MCF 10A (cell line): ENCODE results near the gene TFG. TPM values are rescaled to one million over a fixed set of nuclear protein-coding genes. Genes with fewer than 3 reads are reported as not detected.

Experiments
- BruUV-seq: library from RNA; stranded (reverse); fragments of 400-500 nt; replicated peaks from 2 replicates; lab custom pipeline; 2021; lab: Mats Ljungman, UMichigan
- CTCF ChIA-PET: fragments of 300-600 bp; sonication (Branson Sonifier 250); formaldehyde crosslinking; extraction: SDS; loops from one replicate; lab custom pipeline; 2021; ENCODE audit warnings: antibody characterized with exemption, inconsistent platforms; lab: Yijun Ruan, JAX
- POLR2A ChIA-PET: fragments of 300-600, 350-650 bp; sonication (Branson Sonifier 250); formaldehyde crosslinking; extraction: SDS; loops from one replicate; lab custom pipeline; 2020; ENCODE audit warnings: antibody characterized with exemption, inconsistent platforms; lab: Yijun Ruan, JAX
- DNase-seq: peaks from one replicate; pipeline ENCODE4 v3.0.0-alpha.2; 2018; ENCODE audit not compliant: unreplicated experiment
- H3K27ac Mint-ChIP-seq: one replicate; pipeline ENCODE4 v1.8.0; 2022; ENCODE audit warnings: mild to moderate bottlenecking, low read depth, mixed read lengths; ENCODE audit not compliant: unreplicated experiment
- H3K27me3 Mint-ChIP-seq: one replicate; pipeline ENCODE4 v1.8.0; 2022; ENCODE audit warnings: mixed read lengths; ENCODE audit not compliant: insufficient read depth, unreplicated experiment
- H3K36me3 Mint-ChIP-seq: one replicate; pipeline ENCODE4 v1.8.0; 2022; ENCODE audit warnings: mild to moderate bottlenecking, moderate library complexity, mixed read lengths; ENCODE audit not compliant: insufficient read depth, unreplicated experiment
- H3K4me1 Mint-ChIP-seq: one replicate; pipeline ENCODE4 v1.8.0; 2022; ENCODE audit warnings: mixed read lengths; ENCODE audit not compliant: insufficient read depth, unreplicated experiment
- H3K4me3 Mint-ChIP-seq: one replicate; pipeline ENCODE4 v1.8.0; 2022; ENCODE audit warnings: mild to moderate bottlenecking, moderate library complexity, mixed read lengths; ENCODE audit not compliant: unreplicated experiment
- H3K9me3 Mint-ChIP-seq: one replicate; pipeline ENCODE4 v1.8.0; 2022; ENCODE audit warnings: mixed read lengths; ENCODE audit not compliant: unreplicated experiment
- intact Hi-C: fragments of 100-400 bp; cut with micrococcal nuclease; formaldehyde crosslinking; loops from 2 replicates; pipeline ENCODE4 v1.14.1; 2022
- total RNA-seq: library from RNA; stranded (reverse); gene quantifications from 2 replicates; pipeline ENCODE4 v1.2.3, GENCODE V29; 2022
- TF ChIP-seq, protein P1 (sequence below): fragments of 200-600 bp; IDR thresholded peaks from one replicate; pipeline ENCODE4 v1.8.0; 2022; ENCODE audit warnings: antibody characterized with exemption, mild to moderate bottlenecking; ENCODE audit not compliant: unreplicated experiment

TFG gene
- total RNA-seq, 1 experiment from 2014 or later = 168 TPM

DNA sequence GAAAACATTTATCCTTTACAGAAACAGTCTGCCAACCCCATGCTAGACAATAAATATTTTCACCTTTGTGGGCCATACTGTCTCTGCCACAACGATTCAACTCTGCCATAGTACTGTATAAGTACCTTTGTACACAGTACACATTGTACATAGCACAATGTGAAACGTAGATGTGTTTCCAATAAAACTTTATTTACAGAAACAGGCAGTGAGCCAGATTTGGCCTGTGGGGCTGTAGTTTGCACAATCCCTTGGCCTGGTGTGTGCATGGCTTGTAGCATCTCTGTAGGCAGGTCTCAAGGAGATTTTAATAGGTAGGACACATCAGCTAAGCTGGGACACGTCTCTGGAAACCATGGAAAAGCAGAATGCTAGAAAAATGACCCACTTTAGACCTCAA, 74.3 kb downstream of the TFG start:
- Mint-ChIP-seq H3K9me3 (peaks cover 5% of the 10 kb centered on the region), H3K4me1 (no peaks in the 10 kb centered on the region), H3K36me3 (no peaks in the 10 kb centered on the region), H3K27me3 (no peaks in the 10 kb centered on the region), H3K4me3 (no peak overlapping the region), H3K27ac (no peak overlapping the region)
- DNase-seq = no peak
- no TSS peak for BruUV-seq
- intact Hi-C loops = no loop called here
- CTCF ChIA-PET = no interaction called here
- POLR2A ChIA-PET = no interaction called here
- TF ChIP-seq, protein P1, sequence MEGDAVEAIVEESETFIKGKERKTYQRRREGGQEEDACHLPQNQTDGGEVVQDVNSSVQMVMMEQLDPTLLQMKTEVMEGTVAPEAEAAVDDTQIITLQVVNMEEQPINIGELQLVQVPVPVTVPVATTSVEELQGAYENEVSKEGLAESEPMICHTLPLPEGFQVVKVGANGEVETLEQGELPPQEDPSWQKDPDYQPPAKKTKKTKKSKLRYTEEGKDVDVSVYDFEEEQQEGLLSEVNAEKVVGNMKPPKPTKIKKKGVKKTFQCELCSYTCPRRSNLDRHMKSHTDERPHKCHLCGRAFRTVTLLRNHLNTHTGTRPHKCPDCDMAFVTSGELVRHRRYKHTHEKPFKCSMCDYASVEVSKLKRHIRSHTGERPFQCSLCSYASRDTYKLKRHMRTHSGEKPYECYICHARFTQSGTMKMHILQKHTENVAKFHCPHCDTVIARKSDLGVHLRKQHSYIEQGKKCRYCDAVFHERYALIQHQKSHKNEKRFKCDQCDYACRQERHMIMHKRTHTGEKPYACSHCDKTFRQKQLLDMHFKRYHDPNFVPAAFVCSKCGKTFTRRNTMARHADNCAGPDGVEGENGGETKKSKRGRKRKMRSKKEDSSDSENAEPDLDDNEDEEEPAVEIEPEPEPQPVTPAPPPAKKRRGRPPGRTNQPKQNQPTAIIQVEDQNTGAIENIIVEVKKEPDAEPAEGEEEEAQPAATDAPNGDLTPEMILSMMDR = no peak

DNA sequence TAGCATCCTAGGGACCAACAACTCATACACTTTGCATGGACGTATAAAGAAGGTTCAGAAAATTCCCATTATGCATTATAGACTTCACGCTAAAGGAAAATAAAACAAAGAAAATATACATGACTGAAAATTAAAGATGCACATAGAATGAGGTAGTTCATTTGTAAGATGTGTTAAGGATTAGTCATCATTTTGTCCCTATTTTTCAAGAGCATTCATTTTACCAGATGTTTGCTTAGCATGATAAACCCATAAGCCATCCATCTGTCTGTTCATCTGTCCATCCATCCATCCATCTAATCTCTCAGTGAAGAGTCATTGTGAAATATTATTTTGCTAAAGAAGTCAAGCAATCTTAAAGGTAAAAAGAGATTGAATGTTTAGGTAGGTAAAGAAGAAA, 80.3 kb downstream of the TFG start:
- intact Hi-C loops = no loop called here
- Mint-ChIP-seq H3K4me1 (no peaks in the 10 kb centered on the region), H3K27me3 (no peaks in the 10 kb centered on the region), H3K36me3 (no peaks in the 10 kb centered on the region), H3K4me3 (no peak overlapping the region), H3K27ac (no peak overlapping the region), H3K9me3 (peaks cover 5% of the 10 kb centered on the region)
- no peak for DNase-seq
- TF ChIP-seq, protein P1 = no peak
- CTCF ChIA-PET = no interaction called here
- POLR2A ChIA-PET = no interaction called here
- no TSS peak for BruUV-seq

DNA sequence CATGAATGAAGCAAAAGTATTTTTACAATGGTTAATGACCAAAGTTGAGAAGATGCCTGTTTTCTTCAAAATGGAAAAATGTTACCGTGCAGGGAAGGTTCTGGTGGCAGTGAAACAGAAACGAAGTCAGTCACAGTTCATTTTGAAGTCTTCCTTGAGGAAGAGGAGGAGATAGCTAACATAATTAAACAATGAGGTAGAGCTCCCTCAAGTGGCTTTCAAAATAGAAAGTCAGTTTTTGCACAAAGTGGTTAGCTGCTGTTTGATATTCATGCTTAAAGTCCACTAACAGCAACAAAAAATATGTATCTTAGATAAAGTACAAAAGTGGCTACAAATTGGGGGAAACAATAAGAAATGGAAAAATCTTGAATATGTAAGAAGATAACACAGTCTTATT, 87.3 kb downstream of the TFG start:
- TF ChIP-seq, protein P1 = peak; percentile 28
- Mint-ChIP-seq H3K4me1 (peaks cover 7% of the 10 kb centered on the region), H3K9me3 (no peaks in the 10 kb centered on the region), H3K27me3 (no peaks in the 10 kb centered on the region), H3K4me3 (no peak overlapping the region), H3K27ac (no peak overlapping the region), H3K36me3 (no peaks in the 10 kb centered on the region)
- ChIA-PET POLR2A (interaction anchor here (0.7 to 1.2 kb wide), 3 partner anchors 38 to 546 kb away, joined by 3 read pairs; no protein-coding TSS in a partner anchor), CTCF (interaction anchor here (0.6 to 2.1 kb wide), 29 partner anchors 8 to 422 kb away, joined by 3 to 8 read pairs (median 4); partner anchors contain the start of gene TFG)
- BruUV-seq = no TSS peak
- intact Hi-C loops = loop anchor here (1.0 kb wide), 2 partner anchors 194 to 333 kb away; no protein-coding TSS in a partner anchor
- peak; percentile 45 for DNase-seq

DNA sequence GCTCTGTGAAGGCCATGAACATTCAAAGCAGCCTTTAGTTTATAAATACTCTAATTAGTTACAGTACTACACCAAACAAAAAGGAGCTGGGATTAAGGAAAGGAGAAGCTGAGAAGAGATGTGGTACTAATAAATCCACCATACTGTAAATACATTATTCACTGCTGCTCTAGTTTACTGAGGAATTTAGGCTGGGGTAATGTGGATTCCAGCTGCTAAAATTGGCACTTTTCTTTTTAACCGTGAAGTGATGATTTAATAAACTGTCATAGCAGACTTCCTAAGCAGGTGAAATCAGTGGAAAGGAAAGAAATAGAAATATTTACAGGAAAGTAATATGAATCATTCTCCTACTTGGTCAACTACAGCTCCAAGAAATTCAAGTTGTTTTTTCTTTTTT, 88.7 kb downstream of the TFG start:
- Mint-ChIP-seq H3K27ac (no peak overlapping the region), H3K4me3 (no peak overlapping the region), H3K9me3 (no peaks in the 10 kb centered on the region), H3K27me3 (no peaks in the 10 kb centered on the region), H3K4me1 (peaks cover 7% of the 10 kb centered on the region), H3K36me3 (no peaks in the 10 kb centered on the region)
- ChIA-PET CTCF (interaction anchor here (0.6 to 2.1 kb wide), 7 partner anchors 10 to 398 kb away, joined by 3 to 7 read pairs (median 5); partner anchors contain the start of gene TFG), POLR2A (interaction anchor here (1.0 to 1.2 kb wide), 2 partner anchors 10 to 102 kb away, joined by 3 read pairs; no protein-coding TSS in a partner anchor)
- no peak for DNase-seq
- BruUV-seq = no TSS peak
- intact Hi-C loops = no loop called here
- TF ChIP-seq, protein P1 = no peak

Other genes starting within 250 kb of the TFG start
- 4.1 and 8.0 TPM in 2 replicates for gene TMEM45A, start 216.9 kb upstream of the TFG start, total RNA-seq
- not detected in 2 replicates for gene ADGRG7, start 99.9 kb upstream of the TFG start, total RNA-seq